HG02610 (cell line): ENCODE results near the gene KATNA1.

Source experiments
- ATAC-seq: cut with Tn5 transposase; IDR thresholded peaks from one replicate; pipeline ENCODE4 v1.9.1; 2021; ENCODE audit warnings: mild to moderate bottlenecking, moderate library complexity; ENCODE audit not compliant: unreplicated experiment

Gene KATNA1

GRCh38 chr6:149545258-149545753 is 103.2 kb downstream of the KATNA1 start:
- ATAC-seq: peak; percentile 21
